NK-92 treated with Interleukin-12 subunit alpha and Interleukin-12 subunit beta, amount 100 ng/mL, for 24 hours (cell line): ENCODE results near the gene TBK1.

Experiments
- DNase-seq: peaks from one replicate; lab custom pipeline; 2025; lab: John Stamatoyannopoulos, UW

Gene TBK1

DNA sequence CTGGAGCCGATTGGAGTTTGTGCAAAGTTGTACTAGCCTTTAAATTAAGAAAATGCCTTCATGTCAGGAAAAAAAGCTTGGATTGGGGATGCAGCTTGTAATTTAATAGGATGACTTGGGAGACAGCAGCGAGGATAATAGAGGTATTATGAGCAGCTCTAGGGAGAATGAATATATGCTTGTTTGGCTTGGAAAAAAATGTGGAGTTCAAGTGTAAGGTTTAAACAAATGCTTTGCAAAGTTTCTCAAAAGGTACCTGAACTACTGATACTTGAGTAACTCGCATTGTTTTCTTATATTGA is 93.1 kb downstream of the TBK1 start:
- no peak for DNase-seq

DNA sequence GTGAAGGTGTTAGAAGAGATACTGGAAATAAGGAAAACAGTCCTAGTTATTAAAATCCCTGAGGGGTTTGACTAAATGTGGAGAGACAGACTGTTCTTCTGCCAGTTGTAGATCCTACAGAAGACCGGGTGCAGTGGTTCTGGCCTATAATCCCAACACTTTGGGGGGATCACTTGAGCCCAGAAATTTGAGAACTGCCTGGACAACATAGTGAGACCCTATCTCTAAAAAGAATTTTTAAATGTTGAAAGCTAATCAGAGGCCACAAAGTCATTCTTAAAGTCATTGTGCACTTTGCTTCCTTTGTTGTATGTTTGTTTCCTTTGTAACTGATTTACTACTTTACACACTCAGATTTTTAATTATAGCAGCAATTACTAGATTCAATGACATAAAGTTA is 97.2 kb downstream of the TBK1 start:
- DNase-seq: no peak

DNA sequence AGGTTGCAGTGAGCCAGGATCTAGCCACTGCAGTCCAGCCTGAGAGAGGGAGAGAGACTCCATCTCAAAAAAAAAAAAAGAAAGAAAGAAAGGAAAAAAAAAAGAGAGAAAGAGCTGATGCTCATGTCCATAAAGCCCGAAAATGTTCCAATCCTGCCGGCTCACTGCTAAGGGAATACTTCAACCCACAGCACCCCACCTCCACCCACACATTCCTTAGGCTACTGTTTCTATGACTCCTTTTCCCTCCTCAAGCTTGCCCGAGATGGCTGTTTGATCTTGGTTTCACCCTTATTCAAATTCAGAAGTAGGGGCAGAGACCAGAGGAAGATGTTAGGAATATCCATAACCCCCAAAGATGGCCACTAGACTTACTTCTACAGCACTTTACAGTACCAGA is 98.8 kb downstream of the TBK1 start:
- DNase-seq: no peak

DNA sequence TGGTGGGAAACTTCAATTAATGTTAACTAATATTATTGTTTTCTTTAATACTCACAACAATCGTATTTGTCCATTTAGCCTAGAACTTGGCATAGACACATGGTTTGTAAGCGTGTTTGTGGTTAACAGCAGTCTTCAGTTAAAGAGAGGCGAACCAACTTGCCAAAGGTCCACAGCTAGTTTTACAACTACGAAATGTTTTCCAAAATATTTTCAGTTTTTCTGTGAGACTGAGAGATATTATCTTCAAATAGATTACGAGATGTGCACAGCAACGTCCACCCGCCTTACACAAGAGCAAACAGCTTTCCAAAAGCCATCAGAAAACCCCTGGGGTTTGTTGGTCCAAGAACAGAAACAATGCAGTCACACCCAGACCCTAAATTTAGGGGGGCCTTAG is 99.8 kb downstream of the TBK1 start:
- DNase-seq: no peak
